ENCODE measurements around the gene COLGALT1. TPM values are rescaled to one million over a fixed set of nuclear protein-coding genes. Genes with fewer than 3 reads are reported as not detected.

COLGALT1 gene
- total RNA-seq, 1 experiment from 2014 or later = 103 TPM

DNA sequence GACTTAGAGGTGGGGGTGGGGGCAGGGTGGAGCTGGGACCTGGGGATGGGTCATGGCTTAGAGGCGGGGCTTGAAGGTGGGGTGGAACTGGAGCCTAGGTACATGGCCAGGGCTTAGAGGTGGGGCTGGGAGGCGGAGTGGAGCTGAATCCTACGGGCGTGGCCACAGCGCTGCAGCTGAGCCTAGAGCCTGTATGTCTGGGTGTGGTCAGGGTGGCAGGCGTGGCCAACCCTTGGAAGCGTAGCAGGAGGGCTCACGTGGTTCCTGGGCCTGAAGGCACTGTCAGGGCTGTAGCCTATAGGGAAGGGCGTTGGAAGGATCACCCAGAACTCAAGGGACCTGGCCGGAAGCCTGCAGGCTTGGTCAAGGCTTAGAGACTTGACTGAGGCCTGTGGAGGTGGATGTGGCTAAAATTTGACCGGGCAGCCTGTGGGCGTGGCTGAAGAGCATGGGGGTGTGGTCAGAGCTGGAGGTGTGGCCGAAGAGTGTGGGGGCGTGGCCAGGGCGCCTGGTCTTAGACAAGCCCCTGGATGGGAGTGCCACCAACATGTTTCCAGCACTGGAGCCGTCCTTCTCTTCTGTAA lies 24.3 kb downstream of the COLGALT1 start:
- H3K27ac Mint-ChIP-seq (ENCODE audit: low read depth, unreplicated experiment) = no peak overlapping the region
- no peaks in the 10 kb centered on the region for H3K27me3 Mint-ChIP-seq (ENCODE audit: insufficient read depth, unreplicated experiment)
- H3K9me3 Mint-ChIP-seq (ENCODE audit: unreplicated experiment) = no peaks in the 10 kb centered on the region
- intact Hi-C loops (cut with micrococcal nuclease) = loop anchor here (10.0 kb wide), 1 partner anchor 185 kb away; no protein-coding TSS in a partner anchor
- no TSS peak for BruUV-seq (replicated peaks)
- peak; percentile 94 for DNase-seq (ENCODE audit: unreplicated experiment)
- ChIA-PET POLR2A (interaction anchor here (0.5 to 1.3 kb wide), 3 partner anchors 45 to 280 kb away, joined by 3 to 5 read pairs (median 3); partner anchors contain the start of gene RPL18A), CTCF (interaction anchor here (0.5 to 0.8 kb wide), 3 partner anchors 9 to 183 kb away, joined by 3 to 5 read pairs (median 4); no protein-coding TSS in a partner anchor)
- H3K4me3 Mint-ChIP-seq (ENCODE audit: unreplicated experiment) = no peak overlapping the region
- peaks cover 11% of the 10 kb centered on the region for H3K4me1 Mint-ChIP-seq (ENCODE audit: insufficient read depth, unreplicated experiment)
- peaks cover 56% of the 10 kb centered on the region for H3K36me3 Mint-ChIP-seq (ENCODE audit: insufficient read depth, unreplicated experiment)
- TF ChIP-seq, protein P1, sequence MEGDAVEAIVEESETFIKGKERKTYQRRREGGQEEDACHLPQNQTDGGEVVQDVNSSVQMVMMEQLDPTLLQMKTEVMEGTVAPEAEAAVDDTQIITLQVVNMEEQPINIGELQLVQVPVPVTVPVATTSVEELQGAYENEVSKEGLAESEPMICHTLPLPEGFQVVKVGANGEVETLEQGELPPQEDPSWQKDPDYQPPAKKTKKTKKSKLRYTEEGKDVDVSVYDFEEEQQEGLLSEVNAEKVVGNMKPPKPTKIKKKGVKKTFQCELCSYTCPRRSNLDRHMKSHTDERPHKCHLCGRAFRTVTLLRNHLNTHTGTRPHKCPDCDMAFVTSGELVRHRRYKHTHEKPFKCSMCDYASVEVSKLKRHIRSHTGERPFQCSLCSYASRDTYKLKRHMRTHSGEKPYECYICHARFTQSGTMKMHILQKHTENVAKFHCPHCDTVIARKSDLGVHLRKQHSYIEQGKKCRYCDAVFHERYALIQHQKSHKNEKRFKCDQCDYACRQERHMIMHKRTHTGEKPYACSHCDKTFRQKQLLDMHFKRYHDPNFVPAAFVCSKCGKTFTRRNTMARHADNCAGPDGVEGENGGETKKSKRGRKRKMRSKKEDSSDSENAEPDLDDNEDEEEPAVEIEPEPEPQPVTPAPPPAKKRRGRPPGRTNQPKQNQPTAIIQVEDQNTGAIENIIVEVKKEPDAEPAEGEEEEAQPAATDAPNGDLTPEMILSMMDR (IDR thresholded peaks at IDR 0.05; ENCODE audit: unreplicated experiment) = no peak

DNA sequence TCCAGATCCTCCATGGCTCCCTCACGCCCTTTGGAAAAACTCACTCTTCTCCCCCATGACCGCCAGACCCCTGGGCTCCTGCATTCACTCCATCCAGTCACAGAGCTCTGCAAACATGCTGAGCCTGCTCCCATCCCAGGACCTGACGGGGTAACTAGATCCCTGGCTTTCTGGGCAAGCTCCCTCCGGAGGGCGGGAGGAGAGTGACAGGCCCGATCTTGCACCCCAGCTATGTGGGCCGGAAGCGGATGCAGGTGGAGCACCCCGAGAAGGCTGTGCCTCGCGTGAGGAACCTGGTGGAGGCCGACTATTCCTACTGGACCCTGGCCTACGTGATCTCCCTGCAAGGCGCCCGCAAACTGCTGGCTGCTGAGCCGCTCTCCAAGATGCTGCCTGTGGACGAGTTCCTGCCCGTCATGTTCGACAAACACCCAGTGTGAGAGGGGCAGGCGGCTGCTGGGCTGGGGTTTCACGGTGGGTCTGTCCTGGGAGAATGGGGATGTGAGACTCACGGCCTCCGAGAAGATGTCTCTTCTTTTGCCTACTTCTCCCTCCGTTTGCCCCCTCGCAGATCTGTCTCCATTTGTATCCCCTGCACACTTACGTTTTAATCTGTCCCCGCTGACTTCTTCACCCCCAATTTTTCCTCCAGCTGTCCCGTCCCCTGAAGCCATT lies 25.2 kb downstream of the COLGALT1 start:
- no TSS peak for BruUV-seq (replicated peaks)
- Mint-ChIP-seq H3K27ac (ENCODE audit: low read depth, unreplicated experiment) (no peak overlapping the region), H3K9me3 (ENCODE audit: unreplicated experiment) (no peaks in the 10 kb centered on the region), H3K27me3 (ENCODE audit: insufficient read depth, unreplicated experiment) (no peaks in the 10 kb centered on the region), H3K4me1 (ENCODE audit: insufficient read depth, unreplicated experiment) (peaks cover 11% of the 10 kb centered on the region), H3K36me3 (ENCODE audit: insufficient read depth, unreplicated experiment) (peaks cover 56% of the 10 kb centered on the region), H3K4me3 (ENCODE audit: unreplicated experiment) (no peak overlapping the region)
- CTCF ChIA-PET = interaction anchor here (0.6 to 0.8 kb wide), 2 partner anchors 10 to 161 kb away, joined by 3 read pairs; no protein-coding TSS in a partner anchor
- intact Hi-C loops (cut with micrococcal nuclease) = no loop called here
- POLR2A ChIA-PET = interaction anchor here (1.3 to 1.5 kb wide), 2 partner anchors 20 to 279 kb away, joined by 4 to 5 read pairs; partner anchors contain the start of gene RPL18A
- TF ChIP-seq, protein P1 (IDR thresholded peaks at IDR 0.05; ENCODE audit: unreplicated experiment) = no peak
- DNase-seq (ENCODE audit: unreplicated experiment) = no peak

DNA sequence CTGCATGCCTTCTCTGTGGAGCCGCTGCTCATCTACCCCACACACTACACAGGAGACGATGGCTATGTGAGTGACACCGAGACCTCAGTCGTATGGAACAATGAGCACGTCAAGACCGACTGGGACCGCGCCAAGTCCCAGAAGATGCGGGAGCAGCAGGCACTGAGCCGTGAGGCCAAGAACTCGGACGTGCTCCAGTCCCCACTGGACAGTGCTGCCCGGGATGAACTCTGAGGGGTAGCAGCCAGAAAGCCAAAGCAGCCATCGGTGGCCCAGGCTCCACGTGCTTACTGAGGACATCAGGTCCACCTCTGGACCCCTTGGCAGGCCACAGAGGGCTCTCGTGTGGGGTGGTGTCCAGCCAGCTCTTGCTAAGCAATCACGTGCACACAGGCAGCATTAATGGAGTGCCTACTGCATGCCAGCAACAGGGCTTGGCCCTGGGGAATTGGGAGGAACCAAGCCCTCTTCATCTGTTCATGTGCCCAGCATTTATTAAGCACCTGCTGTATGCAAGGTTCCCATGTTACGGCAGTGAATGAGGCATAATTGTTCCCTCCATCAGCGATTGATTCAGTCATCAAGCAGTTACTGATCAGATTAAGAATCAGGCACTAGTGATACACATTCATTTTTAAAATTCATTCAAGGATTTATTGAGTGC lies 25.9 kb downstream of the COLGALT1 start:
- TF ChIP-seq, protein P1 (IDR thresholded peaks at IDR 0.05; ENCODE audit: unreplicated experiment) = no peak
- no peak overlapping the region for H3K4me3 Mint-ChIP-seq (ENCODE audit: unreplicated experiment)

DNA sequence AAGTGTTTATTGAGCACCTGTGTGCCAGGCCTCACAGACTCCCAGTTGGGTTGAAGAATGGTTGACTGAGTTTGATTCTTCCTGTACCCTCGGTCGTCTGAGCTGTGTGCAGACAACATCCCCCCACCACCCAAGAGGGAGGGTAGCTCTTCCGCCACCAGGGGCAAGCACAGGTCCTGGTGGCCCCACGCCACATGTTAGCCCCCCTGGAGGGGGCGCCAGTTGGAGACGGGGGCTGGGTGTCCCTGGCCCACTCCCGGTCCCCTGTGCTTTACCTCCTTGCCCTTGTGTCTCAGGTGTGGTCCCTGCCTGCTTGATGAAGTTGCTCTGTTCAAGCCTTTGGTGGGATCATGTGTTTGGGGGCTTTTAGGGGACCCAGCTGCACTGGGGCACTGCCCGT lies 27.2 kb downstream of the COLGALT1 start:
- Mint-ChIP-seq H3K36me3 (ENCODE audit: insufficient read depth, unreplicated experiment) (peaks cover 46% of the 10 kb centered on the region), H3K4me3 (ENCODE audit: unreplicated experiment) (no peak overlapping the region), H3K27me3 (ENCODE audit: insufficient read depth, unreplicated experiment) (no peaks in the 10 kb centered on the region), H3K9me3 (ENCODE audit: unreplicated experiment) (no peaks in the 10 kb centered on the region), H3K4me1 (ENCODE audit: insufficient read depth, unreplicated experiment) (peaks cover 11% of the 10 kb centered on the region), H3K27ac (ENCODE audit: low read depth, unreplicated experiment) (no peak overlapping the region)
- DNase-seq (ENCODE audit: unreplicated experiment) = no peak
- ChIA-PET POLR2A (interaction anchor here (0.7 kb wide), 1 partner anchor 72 kb away, joined by 3 read pairs; no protein-coding TSS in a partner anchor), CTCF (interaction anchor here (1.4 kb wide), 1 partner anchor 202 kb away, joined by 3 read pairs; no protein-coding TSS in a partner anchor)
- TF ChIP-seq, protein P1 (IDR thresholded peaks at IDR 0.05; ENCODE audit: unreplicated experiment) = no peak
- intact Hi-C loops (cut with micrococcal nuclease) = no loop called here
- BruUV-seq (replicated peaks) = no TSS peak

More for the DNA sequence above, 25.9 kb downstream of the COLGALT1 start:
- CTCF ChIA-PET = interaction anchor here (1.4 kb wide), 1 partner anchor 203 kb away, joined by 3 read pairs; no protein-coding TSS in a partner anchor
- intact Hi-C loops (cut with micrococcal nuclease) = no loop called here
- Mint-ChIP-seq H3K27ac (ENCODE audit: low read depth, unreplicated experiment) (no peak overlapping the region), H3K27me3 (ENCODE audit: insufficient read depth, unreplicated experiment) (no peaks in the 10 kb centered on the region), H3K9me3 (ENCODE audit: unreplicated experiment) (no peaks in the 10 kb centered on the region), H3K4me1 (ENCODE audit: insufficient read depth, unreplicated experiment) (peaks cover 11% of the 10 kb centered on the region), H3K36me3 (ENCODE audit: insufficient read depth, unreplicated experiment) (peaks cover 53% of the 10 kb centered on the region)
- no peak for DNase-seq (ENCODE audit: unreplicated experiment)
- BruUV-seq (replicated peaks) = TSS peak; percentile 49
- POLR2A ChIA-PET = interaction anchor here (1.5 kb wide), 1 partner anchor 21 kb away, joined by 4 read pairs; no protein-coding TSS in a partner anchor

Data from MCF 10A (cell line).